ENCODE results near the gene PTGFR. TPM values are rescaled to one million over a fixed set of nuclear protein-coding genes. Genes with fewer than 3 reads are reported as not detected.

Gene PTGFR
- polyA plus RNA-seq, 1 experiment = 2.0 TPM

GRCh38 chr1:78468521-78468920 lies 22.3 kb upstream of the PTGFR start:
- no peak overlapping the region for H3K27ac ChIP-seq (ENCODE audit: low read depth, low read length)
- no peak for TF ChIP-seq CTCF (IDR thresholded peaks at IDR 0.05; ENCODE audit: low read depth, low read length)
- ChIA-PET POLR2A (no interaction called here), CTCF (interaction anchor here (1.9 kb wide), 1 partner anchor 139 kb away, joined by 6 read pairs; no protein-coding TSS in a partner anchor)
- no peak for DNase-seq (ENCODE audit: low read depth, low spot score)
- H3K27me3 ChIP-seq (ENCODE audit: control insufficient read depth, insufficient read depth, low read length) = no peaks in the 10 kb centered on the region
- H3K4me3 ChIP-seq (ENCODE audit: low read depth, low read length) = no peak overlapping the region
- H3K9me3 ChIP-seq (ENCODE audit: control insufficient read depth, insufficient read depth, low read length) = no peaks in the 10 kb centered on the region

- Histone ChIP-seq H3K4me3 (ENCODE audit: low read depth, low read length) (no peak overlapping the region), H3K9me3 (ENCODE audit: control insufficient read depth, insufficient read depth, low read length) (no peaks in the 10 kb centered on the region), H3K27me3 (ENCODE audit: control insufficient read depth, insufficient read depth, low read length) (no peaks in the 10 kb centered on the region), H3K27ac (ENCODE audit: low read depth, low read length) (no peak overlapping the region)
- ChIA-PET CTCF (no interaction called here), POLR2A (interaction anchor here (0.6 kb wide), 1 partner anchor 10 kb away, joined by 12 read pairs; no protein-coding TSS in a partner anchor)
- TF ChIP-seq CTCF (IDR thresholded peaks at IDR 0.05; ENCODE audit: low read depth, low read length) = no peak
- no peak for DNase-seq (ENCODE audit: low read depth, low spot score)
These were observed 21.2 kb upstream of the PTGFR start for GRCh38 chr1:78469576-78469975.

- no peak overlapping the region for H3K27ac ChIP-seq (ENCODE audit: low read depth, low read length)
- no peaks in the 10 kb centered on the region for H3K9me3 ChIP-seq (ENCODE audit: control insufficient read depth, insufficient read depth, low read length)
- H3K27me3 ChIP-seq (ENCODE audit: control insufficient read depth, insufficient read depth, low read length) = no peaks in the 10 kb centered on the region
- ChIA-PET CTCF (no interaction called here), POLR2A (no interaction called here)
- no peak for TF ChIP-seq CTCF (IDR thresholded peaks at IDR 0.05; ENCODE audit: low read depth, low read length)
- DNase-seq (ENCODE audit: low read depth, low spot score) = no peak
- H3K4me3 ChIP-seq (ENCODE audit: low read depth, low read length) = no peak overlapping the region
These were observed 18.7 kb upstream of the PTGFR start for GRCh38 chr1:78471890-78472620.

- no peak overlapping the region for H3K4me3 ChIP-seq (ENCODE audit: low read depth, low read length)
- CTCF ChIA-PET = interaction anchor here (0.6 kb wide), 1 partner anchor 649 kb away, joined by 3 read pairs; no protein-coding TSS in a partner anchor
- no peaks in the 10 kb centered on the region for H3K9me3 ChIP-seq (ENCODE audit: control insufficient read depth, insufficient read depth, low read length)
- no peak for TF ChIP-seq CTCF (IDR thresholded peaks at IDR 0.05; ENCODE audit: low read depth, low read length)
- no peak for DNase-seq (ENCODE audit: low read depth, low spot score)
- POLR2A ChIA-PET = interaction anchor here (0.6 kb wide), 2 partner anchors 32 to 147 kb away, joined by 3 to 6 read pairs; partner anchors contain the start of gene IFI44L
- no peak overlapping the region for H3K27ac ChIP-seq (ENCODE audit: low read depth, low read length)
- no peaks in the 10 kb centered on the region for H3K27me3 ChIP-seq (ENCODE audit: control insufficient read depth, insufficient read depth, low read length)
These were observed 17.8 kb upstream of the PTGFR start for GRCh38 chr1:78472851-78473496.

- no peak overlapping the region for H3K4me3 ChIP-seq (ENCODE audit: low read depth, low read length)
- ChIA-PET CTCF (no interaction called here), POLR2A (no interaction called here)
- no peaks in the 10 kb centered on the region for H3K9me3 ChIP-seq (ENCODE audit: control insufficient read depth, insufficient read depth, low read length)
- no peak overlapping the region for H3K27ac ChIP-seq (ENCODE audit: low read depth, low read length)
- no peaks in the 10 kb centered on the region for H3K27me3 ChIP-seq (ENCODE audit: control insufficient read depth, insufficient read depth, low read length)
- DNase-seq (ENCODE audit: low read depth, low spot score) = no peak
- TF ChIP-seq CTCF (IDR thresholded peaks at IDR 0.05; ENCODE audit: low read depth, low read length) = no peak
These were observed 16.7 kb upstream of the PTGFR start for GRCh38 chr1:78474092-78474491.
